HCT116 (cell line): Measurements from ENCODE around the gene SLC66A2. TPM values are rescaled to one million over a fixed set of nuclear protein-coding genes. Genes with fewer than 3 reads are reported as not detected.

Experiments
- ATAC-seq: fragments of 200-7000 bp; cut with Tn5 transposase; 2 replicates; pipeline ENCODE4 v1.9.1; 2020; ENCODE audit warnings: mild to moderate bottlenecking, moderate library complexity
- BruUV-seq: library from RNA; stranded (reverse); fragments of 400-500 nt; replicated peaks from 2 replicates; lab custom pipeline; 2021; lab: Mats Ljungman, UMichigan
- CTCF ChIA-PET: fragments of 300-600 bp; sonication (Branson Sonifier 250); formaldehyde crosslinking; loops from one replicate; lab custom pipeline; 2021; ENCODE audit warnings: antibody characterized with exemption; lab: Charles Lee
- POLR2A ChIA-PET: fragments of 300-600, 350-600 bp; sonication (Branson Sonifier 250); formaldehyde crosslinking; loops from one replicate; lab custom pipeline; 2021; ENCODE audit warnings: antibody characterized with exemption; lab: Charles Lee
- RAD21 ChIA-PET, 2 experiments: fragments of 300-600 bp; sonication (Branson Sonifier 250); formaldehyde crosslinking; loops; one replicate each; lab custom pipeline; 2023; ENCODE audit warnings: low total read pairs in 2 of 2; ENCODE audit not compliant: uncharacterized antibody in 2 of 2, unreplicated experiment in 2 of 2, low non-redundant PET in 1 of 2; lab: Charles Lee
- DNase-seq: peaks from one replicate; pipeline ENCODE4 v3.0.0-alpha.2; 2010; ENCODE audit warnings: low read depth, low spot score
- H2AFZ ChIP-seq: fragments of 200-600 bp; shearing (Covaris generic), sonication (generic); 2 replicates; pipeline ENCODE4 v1.6.1; 2017; ENCODE audit warnings: low read depth, mixed run types, mixed read lengths, antibody characterized with exemption, low read length; ENCODE audit not compliant: poor library complexity, severe bottlenecking
- H3K27ac ChIP-seq: 2 replicates; pipeline ENCODE4 v1.5.1; 2012; ENCODE audit warnings: low read depth, low read length
- H3K27me3 ChIP-seq: fragments of 200-600 bp; sonication (generic); 2 replicates; pipeline ENCODE4 v1.6.1; 2016; ENCODE audit warnings: mixed run types, low read length, mixed read lengths; ENCODE audit not compliant: insufficient read depth
- H3K36me3 ChIP-seq, 2 experiments: fragments of 200-500 bp in 1 of 2; fragments of 200-600 bp in 1 of 2; sonication (Bioruptor generic) in 1 of 2; sonication (generic) in 1 of 2; 2 replicates each; pipeline versions ENCODE4 v1.5.1 to v1.6.1; 2014 to 2016; ENCODE audit warnings: low read length in 2 of 2, inconsistent platforms in 1 of 2, mixed read lengths in 1 of 2, mixed run types in 1 of 2; ENCODE audit not compliant: insufficient read depth in 2 of 2, control insufficient read depth in 1 of 2
- H3K4me1 ChIP-seq, 2 experiments: fragments of 200-600 bp in 1 of 2; sonication (generic) in 1 of 2; 2 replicates each; pipeline versions ENCODE4 v1.5.1 to v1.6.1; 2012 to 2017; ENCODE audit warnings: low read length in 2 of 2, inconsistent platforms in 1 of 2, mild to moderate bottlenecking in 1 of 2, mixed read lengths in 1 of 2, mixed run types in 1 of 2, moderate library complexity in 1 of 2; ENCODE audit not compliant: insufficient read depth in 2 of 2, control insufficient read depth in 1 of 2
- H3K4me2 ChIP-seq: fragments of 200-600 bp; sonication (generic); 2 replicates; pipeline ENCODE4 v1.6.1; 2017; ENCODE audit warnings: mixed run types, low read length, mixed read lengths
- H3K4me3 ChIP-seq, 2 experiments: fragments of 200-600 bp in 1 of 2; sonication (generic) in 1 of 2; replicated peaks in 1 of 2; 2 replicates each; pipeline ENCODE4 v1.5.1; 2011 to 2016; ENCODE audit warnings: low read length in 2 of 2, control low read depth in 1 of 2, low read depth in 1 of 2, mild to moderate bottlenecking in 1 of 2, mixed read lengths in 1 of 2, mixed run types in 1 of 2
- H3K79me2 ChIP-seq: fragments of 200-600 bp; sonication (generic); 2 replicates; pipeline ENCODE4 v1.6.1; 2017; ENCODE audit warnings: mild to moderate bottlenecking, mixed run types, low read length, moderate library complexity, mixed read lengths; ENCODE audit not compliant: insufficient read depth
- H3K9ac ChIP-seq: fragments of 200-600 bp; sonication (generic); 2 replicates; pipeline ENCODE4 v1.6.1; 2016; ENCODE audit warnings: low read length, mixed read lengths
- H3K9me2 ChIP-seq: fragments of 200-600 bp; sonication (generic), shearing (Covaris generic); 2 replicates; pipeline ENCODE4 v1.6.1; 2017; ENCODE audit warnings: mixed run types, mild to moderate bottlenecking, moderate library complexity; ENCODE audit not compliant: insufficient read depth
- H3K9me3 ChIP-seq, 2 experiments: fragments of 200-500 bp in 1 of 2; fragments of 200-600 bp in 1 of 2; sonication (Bioruptor generic) in 1 of 2; sonication (generic) in 1 of 2; 2 replicates each; pipeline ENCODE4 v1.6.1; 2014 to 2017; ENCODE audit warnings: low read length in 2 of 2, mixed read lengths in 2 of 2, inconsistent platforms in 1 of 2, low read depth in 1 of 2, mild to moderate bottlenecking in 1 of 2, mixed run types in 1 of 2, moderate library complexity in 1 of 2; ENCODE audit not compliant: control insufficient read depth in 1 of 2, insufficient read depth in 1 of 2
- H4K20me1 ChIP-seq: fragments of 200-600 bp; sonication (generic), shearing (Covaris generic); 2 replicates; pipeline ENCODE4 v1.6.1; 2017; ENCODE audit warnings: mixed run types, mild to moderate bottlenecking, moderate library complexity; ENCODE audit not compliant: insufficient read depth
- ATF3 ChIP-seq: IDR thresholded peaks from 2 replicates; pipeline ENCODE4 v1.6.1; 2012
- JUND ChIP-seq: IDR thresholded peaks from 2 replicates; pipeline ENCODE4 v1.6.1; 2012
- POLR2AphosphoS5 ChIP-seq: IDR thresholded peaks from 2 replicates; pipeline ENCODE4 v1.6.1; 2011; ENCODE audit warnings: mild to moderate bottlenecking, low read depth, low read length, moderate library complexity
- SP1 ChIP-seq: IDR thresholded peaks from 2 replicates; pipeline ENCODE4 v1.6.1; 2012; ENCODE audit warnings: low read depth
- SRF ChIP-seq: IDR thresholded peaks from 2 replicates; pipeline ENCODE4 v1.6.1; 2012; ENCODE audit warnings: low read depth
- TCF7L2 ChIP-seq: IDR thresholded peaks from 2 replicates; pipeline ENCODE4 v1.7.0; 2011; ENCODE audit warnings: borderline replicate concordance, inconsistent platforms; ENCODE audit not compliant: insufficient read depth, insufficient read length; ENCODE audit errors: extremely low read depth
- ZBTB33 ChIP-seq: IDR thresholded peaks from 2 replicates; pipeline ENCODE4 v1.6.1; 2011; ENCODE audit warnings: mild to moderate bottlenecking, low read length, moderate library complexity; ENCODE audit not compliant: insufficient replicate concordance; ENCODE audit errors: extremely low read depth
- ZNF274 ChIP-seq: fragments of 200-500 bp; sonication (Bioruptor generic); IDR thresholded peaks from 2 replicates; pipeline ENCODE4 v1.6.1; 2014; ENCODE audit warnings: mild to moderate bottlenecking, low read depth, low read length, inconsistent platforms
- intact Hi-C: fragments of 100-400 bp; cut with micrococcal nuclease; formaldehyde crosslinking; loops from 2 replicates; pipeline ENCODE4 v1.10.0; 2022
- total RNA-seq: library from RNA; stranded (reverse); gene quantifications from one replicate; pipeline ENCODE4 v1.2.1, GENCODE V29; 2021; ENCODE audit not compliant: unreplicated experiment

Gene SLC66A2
- total RNA-seq, 1 experiment from 2014 or later: 44.9 TPM

DNA sequence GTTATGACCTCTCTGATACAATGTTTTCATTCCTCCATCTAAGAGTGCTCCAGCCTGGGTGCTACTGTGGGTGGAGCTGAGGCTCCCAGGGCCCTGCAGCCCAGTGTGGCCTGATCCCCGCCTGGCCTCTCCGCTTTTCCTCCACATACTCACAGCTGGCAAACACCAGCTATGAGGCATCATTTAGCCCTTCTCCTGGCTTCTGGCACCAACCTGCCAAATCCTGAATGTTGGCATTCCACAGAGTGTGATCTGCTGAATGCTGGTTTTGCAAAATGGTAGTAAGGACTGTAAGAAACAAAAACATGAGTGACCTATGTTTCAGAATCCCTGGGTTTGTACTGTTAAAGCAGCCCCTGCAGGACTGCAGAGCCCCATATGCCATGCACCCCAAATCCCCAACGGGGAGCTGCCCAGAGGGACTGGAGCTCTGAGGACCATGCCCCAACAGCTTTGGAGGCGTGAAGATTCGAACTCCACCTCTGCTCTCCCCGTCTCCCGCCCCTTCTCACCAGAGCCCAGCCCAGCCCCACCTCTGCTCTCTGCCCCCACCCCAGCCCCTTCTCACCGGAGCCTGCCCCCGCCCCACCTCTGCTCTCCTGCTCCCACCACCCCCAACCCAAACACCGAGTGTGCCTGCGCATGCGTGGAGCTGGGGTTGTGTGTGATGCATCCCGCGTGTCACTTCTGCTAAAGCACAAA is 4.2 kb downstream of the SLC66A2 start:
- Histone ChIP-seq H2AFZ (no peak overlapping the region), H3K36me3 (peaks cover 9 to 20% of the 10 kb centered on the region in 2 experiments; a peak in 3 of 4 replicates), H3K4me2 (no peak overlapping the region), H3K9me2 (no peaks in the 10 kb centered on the region), H4K20me1 (peaks cover 3% of the 10 kb centered on the region; the same call in 1 of the 2 replicates), H3K27ac (no peak overlapping the region), H3K79me2 (peaks cover 79% of the 10 kb centered on the region), H3K9ac (no peak overlapping the region), H3K4me1 (peaks cover 3 to 14% of the 10 kb centered on the region in 2 experiments; a peak in 2 of 4 replicates), H3K4me3 (no peak overlapping the region), H3K9me3 (no peaks in the 10 kb centered on the region), H3K27me3 (no peaks in the 10 kb centered on the region)
- ATAC-seq (no peak), DNase-seq (no peak)
- POLR2A ChIA-PET: no interaction called here
- intact Hi-C loops: no loop called here
- RAD21 ChIA-PET: no interaction called here
- TF ChIP-seq SRF (no peak), JUND (no peak), ZNF274 (no peak), POLR2AphosphoS5 (no peak), TCF7L2 (no peak), ZBTB33 (no peak), SP1 (no peak), ATF3 (no peak)
- CTCF ChIA-PET: no interaction called here
- BruUV-seq: no TSS peak
